Right lung (tissue), 10 donors: Measurements from ENCODE around the gene RNF13. TPM values are rescaled to one million over a fixed set of nuclear protein-coding genes. Genes with fewer than 3 reads are reported as not detected.

Experiments used
- DNase-seq, 2 donors: peaks; one replicate each; pipeline ENCODE4 v3.0.0-alpha.2; 2013
- long read RNA-seq, 8 donors: transcript quantifications; one replicate each; lab custom pipeline, GENCODE V29; 2026
- polyA plus RNA-seq, 5 donors: library from polyadenylated mRNA; unstranded; fragments of 120-200 nt; gene quantifications; one replicate each; pipeline versions ENCODE4 v1.2.1 to v1.2.3, GENCODE V29; 2013; ENCODE audit warnings: inconsistent platforms in 1 of 5, low replicate concordance in 1 of 5; ENCODE audit not compliant: insufficient read length in 5 of 5, insufficient read depth in 1 of 5

Gene RNF13, protein sequence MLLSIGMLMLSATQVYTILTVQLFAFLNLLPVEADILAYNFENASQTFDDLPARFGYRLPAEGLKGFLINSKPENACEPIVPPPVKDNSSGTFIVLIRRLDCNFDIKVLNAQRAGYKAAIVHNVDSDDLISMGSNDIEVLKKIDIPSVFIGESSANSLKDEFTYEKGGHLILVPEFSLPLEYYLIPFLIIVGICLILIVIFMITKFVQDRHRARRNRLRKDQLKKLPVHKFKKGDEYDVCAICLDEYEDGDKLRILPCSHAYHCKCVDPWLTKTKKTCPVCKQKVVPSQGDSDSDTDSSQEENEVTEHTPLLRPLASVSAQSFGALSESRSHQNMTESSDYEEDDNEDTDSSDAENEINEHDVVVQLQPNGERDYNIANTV
- polyA plus RNA-seq: 10 to 100 TPM; 57.4 to 84.6 (median 79.5) TPM
- long read RNA-seq, donor 1, transcript RNF13-203 (10 exons, 2,843 nt): major isoform, 20 of 26 reads
- long read RNA-seq, donor 1, partial matches to known transcripts: 0 of 26 reads
- long read RNA-seq, donor 1, other reads (novel, unspliced or antisense): 0 of 26 reads
- long read RNA-seq, donor 2, transcript RNF13-203 (10 exons, 2,843 nt): major isoform, 13 of 15 reads
- long read RNA-seq, donor 2, partial matches to known transcripts: 0 of 15 reads
- long read RNA-seq, donor 2, other reads (novel, unspliced or antisense): 0 of 15 reads
- long read RNA-seq, donor 3, transcript RNF13-203 (10 exons, 2,843 nt): major isoform, 12 of 809 reads
- long read RNA-seq, donor 3, partial matches to known transcripts: 672 of 809 reads
- long read RNA-seq, donor 3, other reads (novel, unspliced or antisense): 121 of 809 reads
- long read RNA-seq, donor 4, transcript RNF13-203 (10 exons, 2,843 nt): major isoform, 10 of 15 reads
- long read RNA-seq, donor 4, partial matches to known transcripts: 0 of 15 reads
- long read RNA-seq, donor 4, other reads (novel, unspliced or antisense): 0 of 15 reads
- long read RNA-seq, donor 5, transcript RNF13-203 (10 exons, 2,843 nt): major isoform, 9 of 201 reads
- long read RNA-seq, donor 5, partial matches to known transcripts: 35 of 201 reads
- long read RNA-seq, donor 5, other reads (novel, unspliced or antisense): 154 of 201 reads
- long read RNA-seq, donor 6, transcript RNF13-203 (10 exons, 2,843 nt): major isoform, 14 of 15 reads
- long read RNA-seq, donor 6, partial matches to known transcripts: 0 of 15 reads
- long read RNA-seq, donor 6, other reads (novel, unspliced or antisense): 0 of 15 reads
- long read RNA-seq, donor 7, transcript RNF13-203 (10 exons, 2,843 nt): major isoform, 19 of 21 reads
- long read RNA-seq, donor 7, partial matches to known transcripts: 0 of 21 reads
- long read RNA-seq, donor 7, other reads (novel, unspliced or antisense): 0 of 21 reads
- long read RNA-seq, donor 8, transcript RNF13-203 (10 exons, 2,843 nt): major isoform, 5 of 6 reads
- long read RNA-seq, donor 8, partial matches to known transcripts: 0 of 6 reads
- long read RNA-seq, donor 8, other reads (novel, unspliced or antisense): 0 of 6 reads

DNA sequence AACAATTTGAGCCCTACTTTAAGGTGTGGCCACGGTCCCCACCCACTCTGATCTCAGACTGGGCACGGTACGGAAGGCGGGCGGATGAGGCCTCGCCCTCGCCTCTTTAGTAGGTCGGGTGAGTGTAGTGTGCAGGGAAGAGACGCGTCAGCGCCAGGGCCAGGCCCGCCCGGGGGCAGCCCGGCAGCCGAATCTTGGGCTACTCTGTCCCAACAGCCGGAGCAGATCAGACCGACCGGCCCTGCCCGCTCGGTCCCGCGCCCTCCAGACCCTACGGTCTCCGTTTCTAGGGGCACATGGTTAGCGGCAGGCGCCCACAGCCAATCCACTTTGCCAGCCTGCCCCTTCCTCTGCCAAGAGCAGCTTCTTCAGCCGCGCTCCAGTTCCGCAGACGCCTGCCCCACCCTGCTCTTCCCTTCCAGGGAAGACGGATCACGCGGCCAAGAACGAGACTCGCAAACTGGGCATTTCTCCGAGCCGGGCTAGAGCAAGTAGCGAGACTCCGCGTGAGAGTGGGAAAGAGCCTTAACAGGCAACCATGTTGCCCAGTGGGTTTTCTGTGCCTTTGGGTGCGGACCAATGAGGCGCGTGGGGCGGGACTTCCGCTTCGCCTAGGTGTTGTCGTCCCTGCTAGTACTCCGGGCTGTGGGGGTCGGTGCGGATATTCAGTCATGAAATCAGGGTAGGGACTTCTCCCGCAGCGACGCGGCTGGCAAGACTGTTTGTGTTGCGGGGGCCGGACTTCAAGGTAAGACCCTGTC lies at the start of gene RNF13:
Gene RNF13, plus strand, starts transcription at position 610 of the 761 bp plus-strand sequence. CDS start 32,812 bp downstream, outside the sequence.
- peak; percentile 91 to 94 for DNase-seq

DNA sequence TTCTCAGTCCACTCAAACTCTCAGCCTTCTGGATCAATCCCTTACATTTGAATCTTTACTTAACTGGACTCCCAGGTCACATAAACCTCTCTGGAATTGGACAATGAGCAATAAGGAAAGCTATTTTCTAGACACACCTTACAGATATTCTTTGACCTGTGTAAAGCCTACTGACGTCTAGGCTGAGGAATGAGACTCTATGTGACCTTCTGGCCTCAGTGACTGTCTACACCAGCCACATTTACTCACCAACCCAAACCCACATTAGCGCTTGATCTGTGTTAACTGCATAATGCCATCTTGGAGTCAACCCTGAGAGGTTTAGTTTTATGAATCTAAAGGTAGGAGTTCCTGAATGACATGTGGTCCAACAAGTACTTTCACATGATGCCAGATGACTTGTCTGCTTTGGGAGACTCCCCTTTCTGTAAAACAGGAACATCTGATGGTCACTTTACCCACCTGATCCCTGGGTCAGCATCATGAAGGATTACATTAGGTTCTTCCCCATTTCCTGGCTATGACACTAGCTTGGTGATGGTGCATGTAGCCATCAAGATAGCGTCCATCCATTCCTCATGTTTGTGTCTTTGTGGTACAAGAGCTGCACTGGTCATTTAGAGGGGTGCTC lies 49.3 kb upstream of the RNF13 start:
- DNase-seq: no peak

DNA sequence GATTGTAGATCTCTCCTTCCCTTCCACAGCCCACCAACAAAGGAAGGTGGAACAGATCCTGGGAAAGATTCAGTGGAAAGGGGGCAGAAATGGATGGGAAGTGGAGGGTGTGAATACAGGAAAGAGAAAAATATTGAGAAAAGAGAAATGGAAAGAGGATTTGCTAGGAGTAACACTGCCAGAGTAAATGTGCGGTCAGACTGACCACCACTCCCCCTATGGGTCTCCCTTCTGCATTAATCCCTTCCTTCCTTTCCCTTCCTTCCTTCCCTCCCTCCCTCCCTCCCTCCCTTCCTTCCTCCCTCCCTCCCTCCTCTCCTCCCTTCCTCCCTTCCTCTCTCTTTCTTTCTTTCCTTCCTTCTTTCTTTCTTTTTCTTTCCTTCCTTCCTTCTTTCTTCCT lies 48.7 kb upstream of the RNF13 start:
- DNase-seq: no peak

DNA sequence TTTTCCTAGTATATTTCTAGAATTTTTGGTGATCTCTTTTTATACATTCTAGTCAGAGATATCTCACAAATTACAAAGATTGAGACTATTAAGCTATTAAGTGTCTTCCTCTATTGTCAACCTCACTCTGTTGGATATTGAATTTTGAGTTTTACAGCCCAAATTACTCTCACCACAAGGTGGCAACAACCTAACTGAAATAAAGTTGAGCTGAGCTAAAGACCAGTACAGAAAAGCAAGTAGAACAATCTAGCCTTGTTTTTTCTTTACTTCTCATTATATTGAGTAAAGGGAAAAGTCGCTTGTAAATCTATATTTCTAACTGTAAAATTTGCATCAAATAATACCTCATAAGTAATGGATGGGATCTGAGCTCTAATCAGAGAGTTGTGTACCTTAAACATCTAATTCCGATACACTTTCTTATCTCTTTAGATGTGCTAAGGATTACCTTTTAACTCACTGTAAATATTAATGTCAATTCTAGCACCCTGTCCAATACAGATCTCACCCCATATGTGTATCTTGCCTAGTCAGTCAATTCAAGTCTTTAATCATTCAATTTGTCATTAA lies 47.2 kb upstream of the RNF13 start:
- DNase-seq: no peak

DNA sequence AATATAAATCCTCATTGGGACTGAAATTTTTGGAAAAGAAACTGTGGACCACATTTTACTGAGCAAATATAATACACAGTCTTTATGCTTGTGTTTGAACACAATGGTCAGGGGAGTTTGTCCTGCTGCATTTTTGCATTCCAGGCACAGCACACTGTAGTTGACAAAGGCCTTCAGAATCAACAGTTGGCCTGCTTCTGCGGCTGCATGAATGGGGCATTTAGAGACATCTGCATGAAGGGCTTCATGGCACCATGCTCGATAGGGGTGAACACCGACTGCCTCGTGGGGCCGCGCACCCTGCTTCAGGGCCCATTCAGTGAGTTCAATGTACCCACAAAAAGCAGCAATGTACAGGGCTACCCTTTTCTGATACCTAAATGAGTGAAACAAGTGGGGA lies 45.3 kb upstream of the RNF13 start:
- no peak for DNase-seq

DNA sequence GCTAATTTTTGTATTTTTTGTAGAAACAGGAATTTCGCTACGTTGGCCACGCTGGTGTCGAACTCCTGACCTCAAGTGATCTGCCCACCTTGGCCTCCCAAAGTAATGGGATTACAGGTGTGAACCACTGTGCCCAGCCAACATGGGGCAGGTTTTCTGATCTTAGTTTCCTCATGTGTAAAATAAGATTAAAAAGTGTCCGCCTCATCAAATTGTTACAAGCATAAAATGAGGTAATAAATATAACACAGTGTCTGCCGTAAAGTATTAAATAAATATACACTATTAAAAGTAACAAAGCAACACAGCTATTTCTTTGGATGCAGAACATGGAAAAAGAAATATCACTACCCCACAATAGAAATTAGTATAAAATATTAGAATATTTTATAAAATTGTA lies 44.3 kb upstream of the RNF13 start:
- no peak for DNase-seq

- DNase-seq: no peak
These were observed 42.8 kb upstream of the RNF13 start for GRCh38 chr3:149770246-149770645.

GRCh38 chr3:149771652-149772271 lies 41.3 kb upstream of the RNF13 start:
- DNase-seq: peak; percentile 13 to 24

DNA sequence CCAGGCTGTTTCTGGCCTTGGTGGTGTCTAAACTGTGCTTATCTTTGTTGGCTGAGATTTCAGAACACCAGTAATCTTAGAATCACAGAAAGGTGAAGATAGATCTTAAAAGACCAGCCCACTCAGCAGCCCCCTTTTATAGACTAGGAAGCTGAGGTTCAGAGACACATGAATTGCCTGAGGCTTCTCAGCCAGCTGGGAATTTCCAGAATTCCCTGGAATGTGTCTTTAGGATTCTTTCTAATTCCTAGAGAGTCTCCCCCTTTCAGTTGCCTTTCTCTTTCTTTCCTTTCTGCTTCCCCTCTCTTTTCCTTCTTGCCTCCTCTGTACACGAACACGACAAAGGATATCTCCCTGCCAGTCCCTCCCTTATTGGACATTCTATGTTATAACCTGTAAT lies 40.2 kb upstream of the RNF13 start:
- DNase-seq: no peak

DNA sequence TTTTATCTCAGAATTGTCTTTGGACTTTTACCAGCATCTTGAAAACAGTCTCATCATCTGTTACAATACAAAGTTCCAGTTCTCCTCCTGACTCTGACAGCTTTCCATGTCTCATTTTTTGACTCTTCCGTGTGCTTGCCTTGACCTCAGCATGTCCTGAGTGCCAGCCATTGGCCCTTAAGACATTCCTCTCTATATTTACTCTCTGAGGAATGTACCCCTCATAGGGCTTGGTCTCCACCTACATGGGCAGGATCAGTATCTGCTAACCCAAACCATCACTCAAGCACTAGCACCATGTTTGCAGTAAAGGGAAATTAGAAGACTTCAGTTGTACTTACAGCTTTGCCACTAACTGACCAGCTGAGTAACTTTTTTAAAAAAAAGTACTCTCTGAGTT lies 36.8 kb upstream of the RNF13 start:
- DNase-seq: no peak

- no peak for DNase-seq
These were observed 35.4 kb upstream of the RNF13 start for GRCh38 chr3:149777414-149778214.

DNA sequence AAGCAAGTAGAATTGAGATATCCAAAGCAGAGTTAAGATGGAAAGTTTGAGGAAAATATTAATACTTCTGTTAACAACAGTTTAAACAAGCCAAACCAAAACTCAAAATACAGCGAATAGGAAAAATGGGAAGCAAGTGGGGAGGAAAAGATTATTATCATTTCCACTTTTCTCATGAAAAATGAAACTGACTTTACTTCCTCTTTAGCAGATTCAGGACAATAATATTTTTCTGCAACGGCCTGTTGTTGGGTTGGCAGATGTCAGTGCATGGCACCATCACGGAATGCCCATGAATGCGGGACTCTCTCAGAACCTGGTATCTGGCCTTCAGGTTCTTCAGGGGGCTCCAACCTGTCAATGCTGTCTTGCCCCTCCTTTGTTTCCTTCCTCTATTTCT lies 31.8 kb upstream of the RNF13 start:
- no peak for DNase-seq

DNA sequence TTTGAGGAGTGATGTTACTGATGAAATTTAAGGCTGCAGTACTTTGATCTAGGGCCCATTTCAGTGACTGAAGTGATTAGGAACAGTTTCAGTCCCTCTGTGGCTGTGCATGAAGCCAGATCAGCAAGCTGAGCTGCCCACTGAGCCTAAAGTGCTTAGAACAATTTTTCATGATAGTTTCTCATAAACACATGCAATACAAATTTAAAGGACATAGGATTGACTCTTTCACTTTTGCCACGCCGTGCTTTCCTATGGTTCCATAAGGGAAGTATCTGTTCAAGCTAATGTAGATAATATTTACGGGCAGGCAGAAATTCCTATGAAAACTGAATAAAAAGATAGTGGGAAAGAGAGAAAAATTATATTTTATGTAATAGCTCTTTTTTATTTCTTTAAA lies 31.3 kb upstream of the RNF13 start:
- DNase-seq: no peak

GRCh38 chr3:149783576-149783975 lies 29.4 kb upstream of the RNF13 start:
- no peak for DNase-seq

DNA sequence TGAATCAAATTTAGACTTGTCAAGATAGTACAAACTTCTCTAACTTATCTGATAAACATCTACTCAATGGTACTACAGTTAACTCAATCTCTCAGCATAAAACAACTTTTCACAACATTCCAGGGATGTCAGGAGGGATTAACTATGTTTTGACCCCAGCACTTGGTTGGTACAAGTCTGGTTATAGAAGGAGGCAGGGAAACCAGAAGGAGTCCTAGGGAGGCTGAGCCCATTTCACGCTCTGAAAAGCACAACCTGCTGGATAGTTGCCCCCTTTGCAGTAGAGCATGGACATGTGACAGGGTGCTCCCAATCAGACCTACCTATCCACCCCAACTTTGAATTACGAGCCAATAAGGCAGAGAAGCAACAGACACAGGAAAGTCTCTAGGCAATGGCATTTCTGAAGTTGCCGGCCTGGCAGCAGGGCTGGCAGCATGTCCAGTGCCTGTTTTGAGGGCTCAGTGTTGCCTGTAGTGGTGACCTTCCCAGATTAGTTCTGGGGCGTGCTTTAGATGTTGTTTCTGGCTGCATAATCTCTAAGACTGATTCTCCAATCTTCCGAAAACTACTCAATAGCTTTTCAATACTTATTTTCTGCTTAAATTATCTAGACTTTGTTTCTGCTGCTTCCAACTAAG lies 28.8 kb upstream of the RNF13 start:
- DNase-seq: no peak

DNA sequence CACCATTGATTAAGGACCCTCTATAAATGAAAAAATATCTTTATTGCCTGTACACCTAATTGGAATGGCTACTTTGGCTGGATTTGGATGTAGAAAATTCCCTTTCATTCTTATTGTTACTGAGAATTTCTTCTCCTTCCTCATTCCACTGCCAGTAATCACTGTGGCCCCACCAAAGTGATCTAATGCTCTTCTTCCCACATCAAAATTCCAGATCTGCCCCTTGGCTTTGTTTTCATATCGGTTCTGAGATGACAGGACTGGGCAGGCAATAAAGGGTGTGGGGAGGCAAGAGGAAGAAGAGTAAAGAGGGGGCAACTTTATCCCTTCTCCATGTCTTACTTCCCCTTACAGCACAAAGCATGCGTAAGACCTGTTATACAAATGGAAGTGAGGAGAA lies 22.7 kb upstream of the RNF13 start:
- DNase-seq: no peak

GRCh38 chr3:149790698-149791097 lies 22.3 kb upstream of the RNF13 start:
- DNase-seq: no peak
